Liver (tissue), 9 donors: ENCODE measurements around the gene ARHGAP29. TPM values are rescaled to one million over a fixed set of nuclear protein-coding genes. Genes with fewer than 3 reads are reported as not detected.

ENCODE experiments used
- DNase-seq: peaks from one replicate; pipeline ENCODE4 v3.0.0-alpha.2; 2017; ENCODE audit warnings: low spot score
- H3K27ac ChIP-seq, 2 donors: one replicate each; pipeline ENCODE4 v1.7.0; 2013; ENCODE audit warnings: inconsistent platforms in 2 of 2, low read length in 2 of 2, control low read depth in 1 of 2, low read depth in 1 of 2, mild to moderate bottlenecking in 1 of 2
- H3K27me3 ChIP-seq, 4 donors: one replicate each; pipeline versions ENCODE4 v1.6.1 to v1.7.0; 2013; ENCODE audit warnings: low read length in 3 of 4, inconsistent platforms in 1 of 4, mild to moderate bottlenecking in 1 of 4, moderate library complexity in 1 of 4; ENCODE audit not compliant: control insufficient read depth in 4 of 4, insufficient read depth in 4 of 4
- H3K36me3 ChIP-seq, 4 donors: one replicate each; pipeline versions ENCODE4 v1.6.1 to v1.7.0; 2013; ENCODE audit warnings: low read length in 3 of 4, mild to moderate bottlenecking in 3 of 4, low read depth in 1 of 4, moderate library complexity in 1 of 4; ENCODE audit not compliant: control insufficient read depth in 4 of 4, insufficient read depth in 3 of 4
- H3K4me1 ChIP-seq, 4 donors: one replicate each; pipeline versions ENCODE4 v1.6.1 to v1.7.0; 2013; ENCODE audit warnings: low read length in 3 of 4, mild to moderate bottlenecking in 3 of 4, moderate library complexity in 1 of 4; ENCODE audit not compliant: control insufficient read depth in 4 of 4, insufficient read depth in 4 of 4
- H3K4me3 ChIP-seq, 3 donors: one replicate each; pipeline versions ENCODE4 v1.6.1 to v1.7.0; 2013; ENCODE audit warnings: low read length in 3 of 3, control low read depth in 1 of 3, low read depth in 1 of 3, mild to moderate bottlenecking in 1 of 3
- H3K9ac ChIP-seq, 2 donors: one replicate each; pipeline ENCODE4 v1.7.0; 2013; ENCODE audit warnings: low read length in 2 of 2, mild to moderate bottlenecking in 2 of 2, moderate library complexity in 2 of 2, control low read depth in 1 of 2, low read depth in 1 of 2
- H3K9me3 ChIP-seq, 4 donors: one replicate each; pipeline versions ENCODE4 v1.6.1 to v1.7.0; 2013; ENCODE audit warnings: low read length in 3 of 4; ENCODE audit not compliant: control insufficient read depth in 4 of 4
- CTCF ChIP-seq: fragments of 150-350 bp; IDR thresholded peaks from 2 replicates; pipeline ENCODE4 v1.5.1; 2017; ENCODE audit warnings: improper control_type of control experiment, low read depth, low read length; ENCODE audit not compliant: missing input control
- EGR1 ChIP-seq, 2 donors: IDR thresholded peaks; 2 replicates each; pipeline ENCODE4 v1.6.1; 2016 to 2018; ENCODE audit warnings: antibody characterized with exemption in 2 of 2, low read depth in 2 of 2
- FOXA1 ChIP-seq: IDR thresholded peaks from 2 replicates; pipeline ENCODE4 v1.6.1; 2016; ENCODE audit warnings: antibody characterized with exemption
- FOXA2 ChIP-seq: IDR thresholded peaks from 2 replicates; pipeline ENCODE4 v1.6.1; 2016; ENCODE audit warnings: antibody characterized with exemption
- GABPA ChIP-seq, 2 donors: IDR thresholded peaks in 1 of 2; conservative IDR thresholded peaks in 1 of 2; 2 replicates each; pipeline ENCODE4 v1.6.1; 2016; ENCODE audit warnings: antibody characterized with exemption in 2 of 2, mild to moderate bottlenecking in 1 of 2, moderate library complexity in 1 of 2
- HNF4A ChIP-seq, 2 donors: conservative IDR thresholded peaks; 2 replicates each; pipeline ENCODE4 v1.6.1; 2016; ENCODE audit warnings: antibody characterized with exemption in 2 of 2, mild to moderate bottlenecking in 2 of 2
- HNF4G ChIP-seq: IDR thresholded peaks from 2 replicates; pipeline ENCODE4 v1.6.1; 2016; ENCODE audit warnings: antibody characterized with exemption
- JUND ChIP-seq, 2 donors: IDR thresholded peaks; 2 replicates each; pipeline ENCODE4 v1.6.1; 2016; ENCODE audit warnings: antibody characterized with exemption in 2 of 2
- MAX ChIP-seq: IDR thresholded peaks from 2 replicates; pipeline ENCODE4 v1.6.1; 2016; ENCODE audit warnings: antibody characterized with exemption
- NR2F2 ChIP-seq: IDR thresholded peaks from 2 replicates; pipeline ENCODE4 v1.6.1; 2016; ENCODE audit warnings: antibody characterized with exemption
- RAD21 ChIP-seq, 2 donors: IDR thresholded peaks; 2 replicates each; pipeline ENCODE4 v1.6.1; 2016; ENCODE audit warnings: antibody characterized with exemption in 2 of 2, mild to moderate bottlenecking in 2 of 2
- RXRA ChIP-seq, 2 donors: IDR thresholded peaks; 2 replicates each; pipeline ENCODE4 v1.6.1; 2017 to 2018; ENCODE audit warnings: antibody characterized with exemption in 2 of 2, mild to moderate bottlenecking in 1 of 2
- SP1 ChIP-seq: IDR thresholded peaks from 2 replicates; pipeline ENCODE4 v1.6.1; 2018; ENCODE audit warnings: antibody characterized with exemption, mild to moderate bottlenecking
- TAF1 ChIP-seq: conservative IDR thresholded peaks from 2 replicates; pipeline ENCODE4 v1.6.1; 2016; ENCODE audit warnings: antibody characterized with exemption, mild to moderate bottlenecking
- YY1 ChIP-seq: IDR thresholded peaks from 2 replicates; pipeline ENCODE4 v1.6.1; 2016; ENCODE audit warnings: antibody characterized with exemption, mild to moderate bottlenecking
- ZBTB33 ChIP-seq: IDR thresholded peaks from 2 replicates; pipeline ENCODE4 v1.6.1; 2016; ENCODE audit warnings: antibody characterized with exemption
- WGBS: extraction: QIAGEN DNeasy Blood & Tissue Kit; methylation state at CpG from one replicate; pipeline ENCODE4 v1.1.7; 2013; 5-methylcytosine and 5-hydroxymethylcytosine counted together
- polyA plus RNA-seq, 2 donors: library from polyadenylated mRNA; stranded (reverse) in 1 of 2; unstranded in 1 of 2; fragments of 200-250 nt in 1 of 2; fragments of >200 nt in 1 of 2; fragmentation: Nextera tagmentation in 1 of 2; extraction: Ambion mirVana in 1 of 2; gene quantifications; one replicate each; pipeline versions ENCODE4 v1.2.1 to v1.2.3, GENCODE V29; 2013 to 2015
- total RNA-seq, 2 donors: library from RNA; depleted of rRNA; stranded (reverse); fragments of >200 nt; gene quantifications; one replicate each; pipeline ENCODE4 v1.2.3, GENCODE V29; 2014
- donor health status: healthy.
- donor health status: healthy.
- donor health status: healthy.
- donor health status: healthy.
- donor health status: healthy.

ARHGAP29 gene
- total and polyA plus RNA-seq, 4 donors: 8.3 to 27.7 (median 13.2) TPM

- WGBS: 78% methylated on average over 4 of the region's 4 CpGs
- no peaks in the 10 kb centered on the region for H3K4me1 ChIP-seq
- H3K27me3 ChIP-seq: no peaks in the 10 kb centered on the region
- H3K4me3 ChIP-seq: no peak overlapping the region
- no peak overlapping the region for H3K27ac ChIP-seq
- H3K36me3 ChIP-seq: no peaks in the 10 kb centered on the region
- DNase-seq: no peak
- H3K9ac ChIP-seq: no peak overlapping the region
- no peak for TF ChIP-seq RAD21 (IDR thresholded peaks at IDR 0.05)
- no peak for TF ChIP-seq EGR1 (IDR thresholded peaks at IDR 0.05; ENCODE audit: low read depth in 2 of 2)
- no peak for TF ChIP-seq SP1
- no peak for TF ChIP-seq CTCF
- TF ChIP-seq YY1: no peak
- TF ChIP-seq ZBTB33: no peak
- no peak for TF ChIP-seq FOXA2
- TF ChIP-seq GABPA (IDR thresholded peaks at IDR 0.05 in 1 of 2, conservative IDR thresholded peaks at IDR 0.05 in 1 of 2): no peak
- TF ChIP-seq JUND (IDR thresholded peaks at IDR 0.05): no peak
- TF ChIP-seq HNF4A (conservative IDR thresholded peaks at IDR 0.05): no peak
- no peaks in the 10 kb centered on the region for H3K9me3 ChIP-seq
Observed at GRCh38 chr1:94160811-94161210, 76.6 kb downstream of the ARHGAP29 start.

- 79% methylated on average over 1 of the region's 1 CpG for WGBS
- no peak for DNase-seq
Observed at GRCh38 chr1:94156096-94156625, 81.2 kb downstream of the ARHGAP29 start.

More at GRCh38 chr1:94156096-94156625, 81.2 kb downstream of the ARHGAP29 start:
- no peak overlapping the region for H3K4me3 ChIP-seq
- no peaks in the 10 kb centered on the region for H3K9me3 ChIP-seq
- no peaks in the 10 kb centered on the region for H3K4me1 ChIP-seq
- H3K36me3 ChIP-seq: no peaks in the 10 kb centered on the region
- no peaks in the 10 kb centered on the region for H3K27me3 ChIP-seq
- TF ChIP-seq TAF1 (no peak), FOXA1 (no peak), EGR1 (IDR thresholded peaks at IDR 0.05; ENCODE audit: low read depth in 2 of 2) (no peak), RAD21 (IDR thresholded peaks at IDR 0.05) (no peak), GABPA (IDR thresholded peaks at IDR 0.05 in 1 of 2, conservative IDR thresholded peaks at IDR 0.05 in 1 of 2) (no peak), CTCF (no peak), YY1 (no peak), SP1 (no peak), NR2F2 (no peak), HNF4G (no peak), MAX (no peak), RXRA (IDR thresholded peaks at IDR 0.05) (no peak), FOXA2 (no peak), JUND (IDR thresholded peaks at IDR 0.05) (no peak), HNF4A (conservative IDR thresholded peaks at IDR 0.05) (no peak)
- no peak overlapping the region for H3K27ac ChIP-seq
- no peak overlapping the region for H3K9ac ChIP-seq
